GM15510 (cell line): Measurements from ENCODE around the gene ITGAD.

Experiments used
- POLR2A ChIP-seq: IDR thresholded peaks from 3 replicates; pipeline ENCODE4 v1.6.1; 2011; ENCODE audit warnings: borderline replicate concordance; ENCODE audit not compliant: insufficient read length; ENCODE audit errors: extremely low read depth

ITGAD gene

DNA sequence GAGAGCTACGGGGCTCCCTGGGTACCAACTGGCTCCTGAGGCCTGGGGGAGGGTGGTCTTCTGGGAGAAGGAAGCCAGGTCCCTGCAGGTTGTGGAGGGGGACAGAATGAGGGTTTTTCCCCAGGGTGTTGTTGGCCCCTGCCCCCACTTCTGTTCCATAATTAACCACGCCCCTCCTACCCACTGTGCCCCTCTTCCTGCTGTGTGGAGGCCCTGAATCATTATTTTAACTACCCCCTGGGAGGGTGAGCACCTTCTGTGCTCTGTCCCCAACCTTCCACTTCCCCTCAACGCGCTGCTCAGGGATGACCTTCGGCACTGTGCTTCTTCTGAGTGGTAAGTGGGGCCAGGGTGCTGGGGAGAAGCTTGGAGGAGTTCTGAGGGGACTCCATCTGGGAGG, at the start of gene ITGAD:
Gene ITGAD (plus strand): TSS at position 280 of the 400 bp plus-strand sequence. CDS start 26 bp downstream, at position 306.
- no peak for TF ChIP-seq POLR2A

DNA sequence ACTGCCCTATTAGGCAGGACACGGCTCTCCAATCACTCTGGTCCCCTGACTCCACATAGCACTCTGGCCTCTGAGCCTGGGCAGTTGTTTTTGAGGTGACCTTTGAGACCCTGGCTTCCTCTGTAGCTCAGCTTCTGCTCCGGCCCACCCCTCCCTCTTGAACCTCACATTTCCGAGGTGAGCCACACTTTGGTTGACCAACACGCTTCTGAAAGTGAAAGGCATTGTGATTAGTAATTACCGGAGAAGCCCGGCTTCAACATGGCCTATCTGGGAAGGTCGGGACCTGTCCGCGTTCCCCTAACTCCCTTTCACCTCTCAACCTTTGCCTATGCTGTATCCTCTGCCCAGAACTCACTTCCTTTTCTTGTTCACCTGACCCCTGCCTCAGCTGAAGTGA, 48.4 kb upstream of the ITGAD start:
- TF ChIP-seq POLR2A, result no peak

DNA sequence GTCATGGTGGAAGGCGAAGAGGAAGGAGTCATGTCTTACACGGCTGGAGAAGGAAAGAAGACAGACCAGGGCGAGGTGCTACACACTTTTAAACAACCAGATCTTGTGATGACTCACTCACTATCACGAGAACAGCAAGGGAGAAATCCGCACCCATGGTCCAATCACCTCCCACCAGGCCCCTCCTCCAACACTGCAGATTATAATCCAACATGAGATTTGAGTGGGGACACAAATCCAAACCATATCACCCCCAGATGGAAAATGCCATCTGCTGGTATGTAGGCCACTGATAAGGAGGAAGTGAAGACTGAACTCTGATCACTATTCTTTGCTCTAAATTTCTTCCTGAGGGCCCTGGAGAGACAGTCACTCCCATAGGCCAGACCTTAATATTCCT, 45.7 kb upstream of the ITGAD start:
- no peak for TF ChIP-seq POLR2A

DNA sequence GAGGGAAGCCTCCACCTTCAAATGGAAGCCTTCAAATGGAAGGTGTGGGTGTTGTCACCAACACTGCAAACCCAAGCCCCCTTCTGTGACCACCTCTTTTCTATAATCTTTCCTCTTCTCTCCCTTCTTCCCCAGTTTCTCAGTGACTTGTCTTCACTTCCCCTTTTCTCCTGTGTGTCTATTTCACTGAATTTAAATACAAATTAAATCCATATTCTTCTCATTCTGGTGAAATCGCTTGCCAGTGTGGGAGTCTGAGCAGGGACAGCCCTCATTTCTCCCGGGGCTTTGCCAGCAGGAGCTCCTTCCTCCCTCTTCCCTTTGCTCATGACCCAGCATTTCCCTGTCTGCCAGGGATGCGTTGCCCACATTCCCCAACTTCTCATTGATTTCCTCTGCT, 44.6 kb upstream of the ITGAD start:
- TF ChIP-seq POLR2A, result no peak

DNA sequence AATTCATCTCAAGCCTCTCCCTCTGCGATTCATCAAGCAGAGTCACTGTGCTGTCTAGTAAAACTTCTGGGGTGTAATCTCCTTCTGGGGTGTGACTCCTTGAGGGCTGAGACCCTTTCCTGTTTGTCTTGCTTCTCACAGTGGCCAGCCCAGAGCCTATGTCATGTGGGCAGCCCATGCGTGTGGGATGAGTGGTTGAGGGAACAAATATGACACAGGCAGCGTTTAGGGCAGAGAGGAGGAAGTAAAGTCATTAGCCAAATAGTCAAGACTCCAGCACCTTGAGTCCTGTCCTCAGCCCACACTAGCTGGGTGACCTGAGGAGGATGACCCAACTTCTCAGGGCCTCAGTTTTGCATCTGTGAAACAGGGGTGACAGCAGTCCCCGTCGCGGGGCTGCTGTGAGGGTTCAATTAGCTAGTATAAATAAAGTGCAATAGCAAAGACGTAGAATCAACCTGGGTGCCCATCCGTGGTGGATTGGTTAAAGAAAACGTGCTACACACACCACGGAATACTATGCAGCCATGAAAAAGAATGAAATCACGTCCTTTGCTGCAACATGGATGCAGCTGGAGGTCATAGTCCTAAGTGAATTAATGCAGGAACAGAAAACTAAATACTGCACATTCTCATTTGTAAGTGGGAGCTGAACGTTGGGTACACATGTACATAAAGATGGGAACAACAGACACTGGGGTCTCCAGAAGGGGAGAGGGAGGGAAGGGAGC, 42.7 kb upstream of the ITGAD start:
- no peak for TF ChIP-seq POLR2A

DNA sequence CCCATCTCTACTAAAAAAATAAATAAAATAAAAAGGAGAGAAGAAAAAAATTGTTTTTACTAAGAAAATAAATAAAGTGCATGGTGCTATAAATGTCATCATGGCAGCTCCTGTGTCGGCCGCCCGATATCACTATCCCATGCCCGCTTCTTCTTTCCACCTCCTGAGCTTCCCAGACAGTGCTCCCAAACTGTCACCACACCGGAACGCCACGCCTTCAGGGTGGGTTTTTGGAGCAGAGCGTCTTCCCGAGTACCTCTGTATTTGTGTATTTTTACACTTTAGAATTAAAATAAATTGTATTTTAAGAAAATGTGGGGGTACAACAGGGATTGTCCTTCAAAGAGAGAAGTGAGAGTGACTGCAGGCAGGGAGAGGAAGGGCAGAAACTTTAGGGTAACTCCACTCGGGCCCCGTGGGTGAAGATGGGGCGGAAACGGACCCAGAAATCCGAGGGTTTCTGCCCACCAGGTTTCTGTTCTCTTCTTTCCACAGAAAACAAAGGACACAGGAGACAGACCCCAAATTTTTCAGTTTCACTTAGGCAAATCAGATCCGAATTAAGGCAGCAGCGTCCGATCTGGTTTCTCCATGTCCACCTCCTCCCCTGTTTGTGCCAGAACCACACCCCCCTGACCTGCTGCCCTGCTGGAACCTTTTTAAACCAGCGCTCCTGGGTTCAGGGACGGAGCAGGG, 41.7 kb upstream of the ITGAD start:
- TF ChIP-seq POLR2A, result no peak

DNA sequence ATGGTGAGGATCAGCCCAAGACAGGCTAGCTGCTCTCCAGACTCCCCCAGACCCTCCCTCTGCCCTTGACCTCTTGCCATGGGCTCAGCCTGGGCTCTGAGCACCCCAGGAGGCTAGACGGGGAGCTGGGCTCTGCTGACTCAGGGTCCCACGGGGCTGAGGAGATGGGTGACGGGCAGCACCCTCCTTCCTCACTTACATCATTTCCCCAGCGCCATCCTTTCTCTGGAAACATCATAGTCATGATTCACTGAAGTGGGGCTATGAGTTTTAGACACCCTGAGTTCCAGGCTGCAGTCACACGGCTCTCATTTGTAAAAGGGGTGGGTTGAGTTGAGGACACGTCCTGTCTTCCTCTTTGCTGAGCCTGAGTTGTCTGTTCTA, 41.2 kb upstream of the ITGAD start:
- TF ChIP-seq POLR2A, result no peak

DNA sequence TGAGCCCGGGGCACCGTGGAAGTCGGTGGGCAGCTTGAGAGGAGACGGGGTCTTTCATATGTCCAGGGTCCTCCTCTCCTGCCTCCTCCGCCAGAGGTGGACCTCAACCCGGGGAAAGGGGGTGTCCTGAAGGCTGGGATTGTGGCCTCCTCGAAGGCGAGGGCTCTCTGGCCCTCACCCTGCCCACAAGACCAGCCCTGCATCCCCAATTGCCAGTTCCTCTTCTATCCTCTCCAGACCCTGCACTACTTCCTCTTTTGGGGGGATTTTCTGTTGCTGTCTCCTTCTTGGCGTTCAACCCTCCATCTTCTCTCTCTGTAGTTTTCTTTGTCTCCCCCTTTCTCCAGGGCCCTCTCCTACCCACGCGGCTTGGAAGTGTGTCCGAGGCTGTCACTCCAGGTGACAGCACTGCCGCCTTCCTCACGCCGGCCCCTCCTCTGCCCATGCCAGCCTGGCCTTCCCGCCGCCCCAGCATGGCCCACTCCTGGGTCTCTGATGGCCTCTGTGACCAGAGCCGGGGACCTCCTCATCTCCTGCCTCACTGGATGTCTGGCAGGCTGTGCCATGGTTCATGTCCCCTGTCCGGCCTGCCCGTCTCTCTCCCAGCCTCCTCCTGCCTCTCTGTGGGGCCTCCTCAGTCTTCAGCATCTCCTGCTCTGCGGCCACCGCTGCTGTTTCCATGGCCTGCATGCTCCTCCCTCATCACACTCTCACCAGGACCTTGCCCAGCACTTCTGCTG, 40.6 kb upstream of the ITGAD start:
- no peak for TF ChIP-seq POLR2A

DNA sequence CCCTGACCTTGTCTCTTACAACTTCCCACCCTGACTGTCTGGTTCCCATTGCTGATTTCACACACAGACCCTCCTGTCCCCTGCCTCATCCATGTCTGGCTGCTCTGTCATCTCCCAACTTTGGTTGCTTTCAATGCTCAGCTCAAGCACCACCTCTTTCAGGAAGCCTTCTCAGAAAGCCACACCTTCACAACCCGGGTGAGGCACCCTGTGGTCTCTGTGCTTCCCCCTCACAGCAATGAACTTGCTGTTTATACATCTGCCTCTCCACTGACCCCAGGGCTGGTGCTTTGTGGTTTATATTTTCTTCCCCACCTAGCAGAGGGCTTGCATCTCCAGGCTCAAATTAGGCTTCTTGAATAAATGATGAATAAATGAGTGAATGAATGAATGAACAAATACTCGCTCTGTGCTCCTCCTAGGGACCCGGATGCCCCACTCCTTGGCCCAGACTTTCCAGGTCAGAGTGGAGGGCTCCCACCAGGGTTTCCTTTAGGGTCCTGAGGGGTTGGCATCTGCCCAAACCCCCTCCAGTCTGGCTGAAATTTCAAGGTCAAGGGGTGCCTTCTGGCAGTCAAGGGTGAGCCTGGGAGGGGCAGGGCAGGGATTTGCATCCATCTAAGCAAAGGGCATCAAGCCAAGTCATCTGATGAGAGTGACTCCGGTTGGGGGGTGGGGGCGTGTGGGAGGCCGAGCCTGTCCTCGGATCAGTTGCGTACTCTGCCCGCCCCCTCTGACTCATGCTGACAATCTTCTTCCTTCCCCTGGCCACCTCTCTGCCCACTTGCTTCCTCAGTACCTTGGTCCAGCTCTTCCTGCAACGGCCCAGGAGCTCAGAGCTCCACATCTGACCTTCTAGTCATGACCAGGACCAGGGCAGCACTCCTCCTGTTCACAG, 38.5 kb upstream of the ITGAD start, which contains the start of gene ITGAX:
Gene ITGAX (plus strand): TSS at position 783 of the 898 bp plus-strand sequence. CDS start 79 bp downstream, at position 862.
- TF ChIP-seq POLR2A, result no peak

DNA sequence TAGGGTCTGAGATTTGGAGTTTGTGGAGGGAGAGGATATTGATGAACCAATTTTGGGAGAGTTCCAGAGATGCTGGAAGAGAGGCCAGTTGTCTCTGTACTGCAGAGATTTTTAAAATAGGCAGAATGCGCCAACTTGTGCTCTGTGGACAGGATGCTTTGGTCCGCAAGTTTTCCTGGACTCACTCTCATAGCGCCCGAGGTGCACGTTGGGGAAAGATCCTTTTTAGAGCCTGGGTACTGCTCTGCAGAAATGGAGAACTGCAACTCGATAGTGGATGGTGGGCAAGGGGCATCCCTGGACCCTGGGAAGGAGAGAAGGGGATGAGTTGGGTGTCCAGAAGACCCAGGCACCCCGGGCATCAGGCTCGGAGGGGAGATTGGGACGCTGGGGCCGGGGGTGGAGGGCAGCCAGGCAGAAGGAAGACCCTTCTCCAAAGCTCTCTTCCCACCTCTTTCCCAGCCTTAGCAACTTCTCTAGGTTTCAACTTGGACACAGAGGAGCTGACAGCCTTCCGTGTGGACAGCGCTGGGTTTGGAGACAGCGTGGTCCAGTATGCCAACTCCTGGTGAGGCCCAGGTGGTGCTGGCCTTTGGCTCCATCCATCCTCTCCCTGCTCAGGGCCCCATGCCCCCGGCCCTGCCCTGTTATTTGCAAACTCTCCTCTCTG, 37.6 kb upstream of the ITGAD start:
- TF ChIP-seq POLR2A, result no peak

DNA sequence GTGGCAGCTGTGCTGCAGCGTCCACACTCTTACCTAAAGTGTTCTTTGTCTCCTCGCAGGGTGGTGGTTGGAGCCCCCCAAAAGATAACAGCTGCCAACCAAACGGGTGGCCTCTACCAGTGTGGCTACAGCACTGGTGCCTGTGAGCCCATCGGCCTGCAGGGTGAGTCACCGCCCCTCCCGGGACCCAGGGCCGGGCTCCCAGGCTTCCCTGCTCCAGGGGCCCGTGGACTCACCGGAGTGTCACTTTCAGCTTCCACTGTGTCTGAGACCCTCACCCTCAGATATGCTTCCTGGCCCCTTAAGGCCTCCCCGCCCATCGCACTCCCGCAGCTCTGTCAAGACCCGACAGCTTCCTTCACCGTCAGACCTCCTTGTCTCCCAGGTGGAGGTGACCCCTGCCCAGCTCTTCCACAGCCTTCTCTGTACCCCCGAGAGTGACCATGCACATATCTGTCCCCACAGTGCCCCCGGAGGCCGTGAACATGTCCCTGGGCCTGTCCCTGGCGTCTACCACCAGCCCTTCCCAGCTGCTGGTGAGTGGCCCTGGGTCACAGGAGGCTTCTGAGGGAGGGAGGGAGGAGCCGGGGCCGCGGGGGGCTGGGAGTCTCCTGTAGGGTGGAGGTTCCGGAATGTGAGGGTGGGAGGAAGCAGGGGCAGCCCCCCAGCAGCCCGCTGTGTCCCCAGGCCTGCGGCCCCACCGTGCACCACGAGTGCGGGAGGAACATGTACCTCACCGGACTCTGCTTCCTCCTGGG, 36.4 kb upstream of the ITGAD start:
- no peak for TF ChIP-seq POLR2A

DNA sequence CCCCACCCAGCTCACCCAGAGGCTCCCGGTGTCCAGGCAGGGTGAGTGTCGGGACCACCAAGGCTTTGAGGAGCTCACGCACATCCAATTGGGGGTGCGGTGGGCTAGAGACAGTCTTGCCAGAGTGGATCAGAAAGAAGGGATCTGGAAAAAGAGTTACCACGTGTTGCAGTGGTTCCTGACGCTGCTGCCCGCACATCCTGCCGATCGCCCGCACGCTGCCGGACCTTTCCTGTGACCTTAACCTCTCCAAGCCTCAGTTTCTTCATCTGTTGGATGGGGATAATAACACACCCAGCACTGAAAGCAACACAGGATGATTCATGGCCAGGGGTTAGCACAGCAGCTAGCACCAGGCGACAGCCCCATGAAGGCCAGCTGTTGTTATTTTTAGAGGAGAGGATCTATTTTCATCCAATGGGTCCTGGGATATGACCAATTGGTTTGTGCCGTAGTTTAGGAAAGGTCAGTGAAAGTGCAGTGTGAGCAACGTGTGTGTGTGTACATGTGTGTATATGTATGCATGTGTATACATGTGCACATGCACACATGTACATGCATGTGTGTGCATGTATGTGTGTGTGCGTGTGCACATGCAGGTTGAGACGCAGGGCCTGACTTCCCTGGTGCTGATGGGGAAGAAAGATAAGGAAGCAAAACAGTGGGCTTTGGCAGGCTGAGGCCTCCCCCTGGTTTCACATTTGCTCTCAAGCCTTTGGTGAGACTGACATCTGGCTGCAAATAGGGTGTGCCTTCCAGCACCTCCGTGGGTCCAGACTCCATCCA, 35.6 kb upstream of the ITGAD start:
- no peak for TF ChIP-seq POLR2A
